ENCODE measurements around the gene C2CD4B.

C2CD4B gene

GRCh38 chr15:62135532-62136134 lies 29.5 kb downstream of the C2CD4B start:
- no peak for DNase-seq (ENCODE audit: extremely low spot score)
- ChIA-PET CTCF (no interaction called here), POLR2A (no interaction called here)
- TF ChIP-seq HDGF (IDR thresholded peaks at IDR 0.05; ENCODE audit: borderline replicate concordance): no peak
- TF ChIP-seq SUZ12 (IDR thresholded peaks at IDR 0.05): no peak
- TF ChIP-seq TARDBP (IDR thresholded peaks at IDR 0.05): no peak
- TF ChIP-seq ELF4 (IDR thresholded peaks at IDR 0.05): no peak
- TF ChIP-seq LEF1 (IDR thresholded peaks at IDR 0.05; ENCODE audit: borderline replicate concordance): no peak
- TF ChIP-seq SP1 (IDR thresholded peaks at IDR 0.05): no peak
- TF ChIP-seq ARNT (IDR thresholded peaks at IDR 0.05): no peak
- no peak for TF ChIP-seq CTBP1 (IDR thresholded peaks at IDR 0.05; ENCODE audit: borderline replicate concordance)
- TF ChIP-seq PKNOX1 (IDR thresholded peaks at IDR 0.05): no peak
- no peak for TF ChIP-seq ZNF384 (IDR thresholded peaks at IDR 0.05)
- TF ChIP-seq NFRKB (IDR thresholded peaks at IDR 0.05): no peak
- TF ChIP-seq BHLHE40 (IDR thresholded peaks at IDR 0.05; ENCODE audit: borderline replicate concordance): no peak
- TF ChIP-seq FOXA1 (IDR thresholded peaks at IDR 0.05): no peak
- no peak for TF ChIP-seq L3MBTL2 (conservative IDR thresholded peaks at IDR 0.05)
- no peak for TF ChIP-seq FOXK2 (IDR thresholded peaks at IDR 0.05)
- no peak for TF ChIP-seq FOXM1 (IDR thresholded peaks at IDR 0.05; ENCODE audit: borderline replicate concordance)

DNA sequence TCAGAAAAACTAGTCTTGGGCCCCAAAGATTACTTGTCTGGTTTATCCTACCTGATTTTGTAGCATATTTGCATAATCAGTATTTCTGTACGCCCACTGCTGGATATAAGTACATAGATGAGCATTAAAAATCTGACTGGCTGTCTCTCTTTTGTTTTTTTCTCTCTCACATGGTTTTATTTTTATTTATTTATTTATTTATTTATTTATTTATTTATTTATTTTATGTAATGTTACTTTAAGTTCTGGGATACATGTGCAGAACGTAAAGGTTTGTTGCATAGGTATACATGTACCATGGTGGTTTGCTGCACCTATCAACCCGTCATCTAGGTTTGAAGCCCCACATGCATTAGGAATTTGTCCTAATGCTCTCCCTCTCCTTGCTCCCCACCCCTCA lies 31.9 kb downstream of the C2CD4B start:
- CTCF ChIA-PET: no interaction called here
- no peak for DNase-seq (ENCODE audit: extremely low spot score)
- no peak for TF ChIP-seq CTBP1 (IDR thresholded peaks at IDR 0.05; ENCODE audit: borderline replicate concordance)
- no peak for TF ChIP-seq ARNT (IDR thresholded peaks at IDR 0.05)
- no peak for TF ChIP-seq SP1 (IDR thresholded peaks at IDR 0.05)
- TF ChIP-seq FOXM1 (IDR thresholded peaks at IDR 0.05; ENCODE audit: borderline replicate concordance): no peak
- no peak for TF ChIP-seq LEF1 (IDR thresholded peaks at IDR 0.05; ENCODE audit: borderline replicate concordance)
- no peak for TF ChIP-seq TARDBP (IDR thresholded peaks at IDR 0.05)
- no peak for TF ChIP-seq HDGF (IDR thresholded peaks at IDR 0.05; ENCODE audit: borderline replicate concordance)
- no peak for TF ChIP-seq SUZ12 (IDR thresholded peaks at IDR 0.05)
- TF ChIP-seq L3MBTL2 (conservative IDR thresholded peaks at IDR 0.05): no peak
- no peak for TF ChIP-seq ELF4 (IDR thresholded peaks at IDR 0.05)
- no peak for TF ChIP-seq FOXA1 (IDR thresholded peaks at IDR 0.05)
- TF ChIP-seq NFRKB (IDR thresholded peaks at IDR 0.05): no peak
- TF ChIP-seq BHLHE40 (IDR thresholded peaks at IDR 0.05; ENCODE audit: borderline replicate concordance): no peak
- no peak for TF ChIP-seq PKNOX1 (IDR thresholded peaks at IDR 0.05)
- no peak for TF ChIP-seq ZNF384 (IDR thresholded peaks at IDR 0.05)
- TF ChIP-seq FOXK2 (IDR thresholded peaks at IDR 0.05): no peak
- POLR2A ChIA-PET: no interaction called here

DNA sequence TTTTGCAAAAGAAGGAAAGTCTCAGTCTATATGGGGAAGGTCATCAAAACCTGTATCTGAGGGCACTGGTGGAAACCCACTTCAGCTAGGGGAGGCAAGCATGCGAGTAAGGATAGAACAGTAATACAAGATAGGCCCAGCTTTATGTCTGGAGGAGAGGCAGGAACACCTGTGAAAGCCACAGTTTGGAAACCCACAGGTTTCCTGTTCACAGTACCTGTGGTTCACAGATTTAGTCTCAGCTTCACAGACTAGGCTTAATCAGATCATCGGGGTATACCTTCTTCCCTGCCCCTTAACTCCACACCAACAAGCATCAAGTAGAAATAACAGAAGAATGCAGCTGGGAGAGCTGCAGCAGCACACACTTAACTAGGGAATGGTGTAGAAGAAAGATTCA lies 36.2 kb downstream of the C2CD4B start:
- TF ChIP-seq BHLHE40 (IDR thresholded peaks at IDR 0.05; ENCODE audit: borderline replicate concordance) (no peak), CTBP1 (IDR thresholded peaks at IDR 0.05; ENCODE audit: borderline replicate concordance) (no peak), ARNT (IDR thresholded peaks at IDR 0.05) (no peak), FOXM1 (IDR thresholded peaks at IDR 0.05; ENCODE audit: borderline replicate concordance) (no peak), PKNOX1 (IDR thresholded peaks at IDR 0.05) (no peak), FOXA1 (IDR thresholded peaks at IDR 0.05) (no peak), NFRKB (IDR thresholded peaks at IDR 0.05) (no peak), SUZ12 (IDR thresholded peaks at IDR 0.05) (no peak), SP1 (IDR thresholded peaks at IDR 0.05) (no peak)
- ChIA-PET POLR2A (no interaction called here), CTCF (no interaction called here)
- no peak for DNase-seq (ENCODE audit: extremely low spot score)

GRCh38 chr15:62126364-62126763 lies 38.7 kb downstream of the C2CD4B start:
- ChIA-PET CTCF (interaction anchor here (1.1 to 1.2 kb wide), 2 partner anchors 12 to 128 kb away, joined by 3 to 5 read pairs; no protein-coding TSS in a partner anchor), POLR2A (no interaction called here)
- no peak for DNase-seq (ENCODE audit: extremely low spot score)
- TF ChIP-seq ARNT (IDR thresholded peaks at IDR 0.05) (no peak), ZNF384 (IDR thresholded peaks at IDR 0.05) (no peak), CTBP1 (IDR thresholded peaks at IDR 0.05; ENCODE audit: borderline replicate concordance) (no peak), TARDBP (IDR thresholded peaks at IDR 0.05) (no peak), NFRKB (IDR thresholded peaks at IDR 0.05) (no peak), PKNOX1 (IDR thresholded peaks at IDR 0.05) (no peak), HDGF (IDR thresholded peaks at IDR 0.05; ENCODE audit: borderline replicate concordance) (no peak)

DNA sequence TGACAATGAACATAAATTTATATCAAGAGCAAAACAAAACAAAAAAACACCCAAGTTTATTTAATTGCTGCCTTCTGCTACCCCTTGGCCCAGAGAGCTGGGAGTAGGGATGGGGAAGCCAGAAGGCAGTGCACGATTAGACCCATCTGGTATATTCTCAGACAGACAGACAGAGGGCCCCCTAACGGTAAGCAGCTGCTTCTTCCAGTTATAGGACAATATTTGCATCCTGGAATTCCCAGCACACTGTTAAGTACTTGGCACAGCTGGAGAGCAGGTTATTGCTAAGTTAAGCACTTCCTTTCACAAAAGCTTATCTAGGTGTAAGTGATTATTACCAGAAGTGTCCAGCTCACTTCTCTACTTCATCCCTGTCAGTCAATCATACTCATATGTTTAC lies 39.3 kb downstream of the C2CD4B start:
- peak; percentile 25 for DNase-seq (ENCODE audit: extremely low spot score)
- ChIA-PET CTCF (interaction anchor here (0.6 to 1.7 kb wide), 4 partner anchors 12 to 1010 kb away, joined by 3 to 5 read pairs (median 3); no protein-coding TSS in a partner anchor), POLR2A (no interaction called here)
- TF ChIP-seq CTBP1 (IDR thresholded peaks at IDR 0.05; ENCODE audit: borderline replicate concordance): no peak
- no peak for TF ChIP-seq ARNT (IDR thresholded peaks at IDR 0.05)
- TF ChIP-seq SUZ12 (IDR thresholded peaks at IDR 0.05): no peak
- no peak for TF ChIP-seq SP1 (IDR thresholded peaks at IDR 0.05)
- no peak for TF ChIP-seq BHLHE40 (IDR thresholded peaks at IDR 0.05; ENCODE audit: borderline replicate concordance)
- no peak for TF ChIP-seq HDGF (IDR thresholded peaks at IDR 0.05; ENCODE audit: borderline replicate concordance)

DNA sequence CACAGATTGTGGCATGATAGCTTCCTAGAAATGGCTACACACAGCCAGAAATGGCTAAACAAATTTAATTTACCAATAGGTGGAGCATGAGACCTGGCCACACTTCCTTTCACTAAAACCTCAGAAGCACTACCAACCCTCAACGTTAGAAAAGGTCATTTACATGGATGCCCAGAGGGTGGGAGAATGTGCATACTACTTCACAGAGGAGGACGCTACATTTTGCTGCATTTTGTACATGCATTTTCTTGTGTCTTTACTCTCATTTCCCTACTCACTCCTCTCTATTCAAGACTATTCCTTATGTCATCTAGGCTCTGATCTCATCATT lies 40.1 kb downstream of the C2CD4B start:
- ChIA-PET CTCF (interaction anchor here (1.2 to 1.7 kb wide), 2 partner anchors 31 to 129 kb away, joined by 3 to 5 read pairs; no protein-coding TSS in a partner anchor), POLR2A (no interaction called here)
- DNase-seq (ENCODE audit: extremely low spot score): no peak
- no peak for TF ChIP-seq FOXA1 (IDR thresholded peaks at IDR 0.05)
- no peak for TF ChIP-seq HDGF (IDR thresholded peaks at IDR 0.05; ENCODE audit: borderline replicate concordance)

Measured in HEK293T (cell line).